Neural cell (in vitro differentiated cells): Measurements from ENCODE around the gene PRKG1. TPM values are rescaled to one million over a fixed set of nuclear protein-coding genes. Genes with fewer than 3 reads are reported as not detected.

Experiments
- H2AFZ ChIP-seq: fragments of 200-600, 300-800 bp; sonication (generic), shearing (Covaris generic); 2 replicates; pipeline ENCODE4 v1.6.0; 2014; ENCODE audit warnings: low read depth, mild to moderate bottlenecking, antibody characterized with exemption, low read length, moderate library complexity
- H3F3A ChIP-seq: fragments of 200-600 bp; shearing (Covaris generic); 2 replicates; pipeline ENCODE4 v1.6.1; 2016; ENCODE audit warnings: mild to moderate bottlenecking, moderate library complexity, mixed read lengths, antibody characterized with exemption, low read length; ENCODE audit not compliant: insufficient read depth, poor library complexity, severe bottlenecking
- H3K27ac ChIP-seq: fragments of 200-600, 300-800 bp; sonication (generic), shearing (Covaris generic); 2 replicates; pipeline ENCODE4 v1.5.1; 2014; ENCODE audit warnings: mild to moderate bottlenecking, low read length, moderate library complexity
- H3K27me3 ChIP-seq: fragments of 300-800, 200-600 bp; sonication (generic), shearing (Covaris generic); 2 replicates; pipeline ENCODE4 v1.6.0; 2014; ENCODE audit warnings: mild to moderate bottlenecking, low read depth, low read length, moderate library complexity; ENCODE audit not compliant: insufficient read depth
- H3K36me3 ChIP-seq: fragments of 300-800, 200-600 bp; sonication (generic), shearing (Covaris generic); 2 replicates; pipeline ENCODE4 v1.5.1; 2014; ENCODE audit warnings: mild to moderate bottlenecking, antibody characterized with exemption, low read length, moderate library complexity; ENCODE audit not compliant: insufficient read depth
- H3K4me2 ChIP-seq: fragments of 300-800, 200-600 bp; sonication (generic), shearing (Covaris generic); 2 replicates; pipeline ENCODE4 v1.6.0; 2014; ENCODE audit warnings: mild to moderate bottlenecking, low read length
- H3K4me3 ChIP-seq: fragments of 300-800, 200-600 bp; sonication (generic), shearing (Covaris generic); 2 replicates; pipeline ENCODE4 v1.5.1; 2014; ENCODE audit warnings: mild to moderate bottlenecking, low read length, moderate library complexity
- H3K79me2 ChIP-seq: fragments of 200-600 bp; shearing (Covaris generic); replicated peaks from 2 replicates; pipeline ENCODE4 v1.6.0; 2014; ENCODE audit warnings: mild to moderate bottlenecking, low read length, moderate library complexity; ENCODE audit not compliant: insufficient read depth
- H3K9ac ChIP-seq: fragments of 300-800, 200-600 bp; sonication (generic), shearing (Covaris generic); 2 replicates; pipeline ENCODE4 v1.6.1; 2016; ENCODE audit warnings: mild to moderate bottlenecking, low read length, mixed read lengths
- H3K9me2 ChIP-seq: fragments of 200-600 bp; shearing (Covaris generic); 2 replicates; pipeline ENCODE4 v1.6.1; 2016; ENCODE audit warnings: mild to moderate bottlenecking, low read length, mixed read lengths; ENCODE audit not compliant: insufficient read depth
- H3K9me3 ChIP-seq: fragments of 200-600, 300-800 bp; sonication (generic), shearing (Covaris generic); 2 replicates; pipeline ENCODE4 v1.6.1; 2016; ENCODE audit warnings: mild to moderate bottlenecking, mixed run types, low read length, moderate library complexity, mixed read lengths
- H4K20me1 ChIP-seq: fragments of 200-600 bp; shearing (Covaris generic); 2 replicates; pipeline ENCODE4 v1.6.1; 2016; ENCODE audit warnings: mild to moderate bottlenecking, mixed run types; ENCODE audit not compliant: insufficient read depth
- CTCF ChIP-seq: fragments of 450-650 bp; IDR thresholded peaks from 2 replicates; pipeline ENCODE4 v1.5.1; 2014; ENCODE audit warnings: antibody characterized with exemption, mild to moderate bottlenecking, moderate library complexity; ENCODE audit not compliant: poor library complexity, severe bottlenecking
- EP300 ChIP-seq: fragments of 450-650 bp; conservative IDR thresholded peaks from 2 replicates; pipeline ENCODE4 v1.6.1; 2014; ENCODE audit warnings: antibody characterized with exemption, mild to moderate bottlenecking, moderate library complexity; ENCODE audit not compliant: poor library complexity, severe bottlenecking
- EZH2 ChIP-seq: fragments of 200-600, 300-800 bp; shearing (Covaris generic), sonication (generic); IDR thresholded peaks from 2 replicates; pipeline ENCODE4 v1.6.1; 2014; ENCODE audit warnings: antibody characterized with exemption, low read length, borderline replicate concordance, mild to moderate bottlenecking; ENCODE audit not compliant: insufficient read depth, poor library complexity, severe bottlenecking
- MXI1 ChIP-seq: fragments of 450-650 bp; conservative IDR thresholded peaks from 2 replicates; pipeline ENCODE4 v1.6.1; 2014; ENCODE audit warnings: antibody characterized with exemption, mild to moderate bottlenecking; ENCODE audit not compliant: poor library complexity, severe bottlenecking
- POLR2AphosphoS5 ChIP-seq: IDR thresholded peaks from 2 replicates; pipeline ENCODE4 v1.6.1; 2012
- RAD21 ChIP-seq: fragments of 450-650 bp; conservative IDR thresholded peaks from 2 replicates; pipeline ENCODE4 v1.6.1; 2014; ENCODE audit warnings: antibody characterized with exemption, mild to moderate bottlenecking, moderate library complexity
- REST ChIP-seq: IDR thresholded peaks from 2 replicates; pipeline ENCODE4 v1.6.1; 2012; ENCODE audit warnings: borderline replicate concordance
- SMC3 ChIP-seq: fragments of 450-650 bp; conservative IDR thresholded peaks from 2 replicates; pipeline ENCODE4 v1.6.1; 2014; ENCODE audit warnings: antibody characterized with exemption, mild to moderate bottlenecking, moderate library complexity; ENCODE audit not compliant: poor library complexity
- TAF1 ChIP-seq: IDR thresholded peaks from 2 replicates; pipeline ENCODE4 v1.6.1; 2012; ENCODE audit warnings: low read depth
- polyA plus RNA-seq: library from polyadenylated mRNA; depleted of rRNA; stranded (reverse); fragments of >200 nt; gene quantifications from 2 replicates; pipeline ENCODE4 v1.2.3, GENCODE V29; 2014

Gene PRKG1
- polyA plus RNA-seq, 1 donor from 2014 or later = 2.2 TPM

GRCh38 chr10:51619365-51619764, 545.1 kb downstream of the PRKG1 start:
- Histone ChIP-seq H3K9ac (no peak overlapping the region), H3K4me3 (no peak overlapping the region), H3K79me2 (no peaks in the 10 kb centered on the region), H3K27ac (no peak overlapping the region), H3K27me3 (no peaks in the 10 kb centered on the region), H3F3A (no peaks in the 10 kb centered on the region), H4K20me1 (no peaks in the 10 kb centered on the region), H2AFZ (no peak overlapping the region), H3K9me3 (no peaks in the 10 kb centered on the region), H3K36me3 (no peaks in the 10 kb centered on the region), H3K9me2 (no peaks in the 10 kb centered on the region), H3K4me2 (no peak overlapping the region)
- no peak for TF ChIP-seq TAF1
- TF ChIP-seq POLR2AphosphoS5 = no peak
- TF ChIP-seq MXI1 = no peak
- TF ChIP-seq EP300 = no peak
- no peak for TF ChIP-seq EZH2
- no peak for TF ChIP-seq SMC3
- TF ChIP-seq CTCF = no peak
- no peak for TF ChIP-seq RAD21
- no peak for TF ChIP-seq REST

GRCh38 chr10:51620131-51620530, 545.8 kb downstream of the PRKG1 start:
- H4K20me1 ChIP-seq = no peaks in the 10 kb centered on the region
- H3K9ac ChIP-seq = no peak overlapping the region
- no peak overlapping the region for H3K27ac ChIP-seq
- H3F3A ChIP-seq = no peaks in the 10 kb centered on the region
- H3K79me2 ChIP-seq = no peaks in the 10 kb centered on the region
- H3K36me3 ChIP-seq = no peaks in the 10 kb centered on the region
- H3K4me2 ChIP-seq = no peak overlapping the region
- no peak overlapping the region for H2AFZ ChIP-seq
- no peak for TF ChIP-seq CTCF
- H3K27me3 ChIP-seq = no peaks in the 10 kb centered on the region
- no peaks in the 10 kb centered on the region for H3K9me2 ChIP-seq
- no peak overlapping the region for H3K4me3 ChIP-seq
- no peaks in the 10 kb centered on the region for H3K9me3 ChIP-seq
